ENCODE results near the gene LDAH.
A peak's percentile ranks its signal among the peaks of the same experiment; 100 is the strongest.

LDAH gene

GRCh38 chr2:20666005-20666303, 156.9 kb downstream of the LDAH start:
- no peak for DNase-seq

DNA sequence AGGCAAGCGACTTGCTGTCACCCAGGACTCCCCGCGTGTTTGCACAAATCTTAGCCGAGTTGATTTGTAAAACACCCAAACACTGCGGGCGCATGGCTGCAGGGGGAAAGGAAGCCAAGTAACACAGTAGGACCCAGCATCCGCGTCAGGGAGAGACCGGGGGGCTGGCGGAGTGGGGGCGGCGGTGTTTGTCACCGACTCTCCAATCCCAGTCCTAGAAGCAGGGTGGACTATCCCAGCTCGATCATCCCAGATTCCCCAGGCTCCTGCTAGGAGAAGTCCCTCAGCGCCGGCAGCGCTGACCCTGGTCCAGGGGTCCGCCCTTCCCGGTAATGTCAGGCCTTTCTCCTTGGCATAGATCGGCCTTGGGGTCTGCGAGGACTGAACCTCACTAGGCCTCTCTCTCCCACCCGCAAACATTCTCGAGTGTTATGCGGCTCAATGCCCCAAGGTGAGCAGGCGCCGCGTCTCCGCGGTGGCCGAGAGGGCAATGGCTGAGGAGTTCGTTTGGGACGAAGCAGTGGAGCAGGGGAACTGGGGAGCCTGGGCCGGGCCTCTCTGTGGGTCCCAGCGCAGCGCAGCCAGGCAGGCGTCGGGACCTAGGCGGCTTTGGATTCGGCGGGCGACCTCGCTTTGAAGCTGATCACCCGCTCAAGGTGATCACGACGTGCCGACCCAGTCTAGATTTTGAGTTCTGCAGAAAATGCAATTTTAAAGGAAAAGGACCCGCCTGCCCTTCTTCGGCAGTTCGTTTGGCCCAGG, 157.5 kb downstream of the LDAH start:
- DNase-seq = no peak

DNA sequence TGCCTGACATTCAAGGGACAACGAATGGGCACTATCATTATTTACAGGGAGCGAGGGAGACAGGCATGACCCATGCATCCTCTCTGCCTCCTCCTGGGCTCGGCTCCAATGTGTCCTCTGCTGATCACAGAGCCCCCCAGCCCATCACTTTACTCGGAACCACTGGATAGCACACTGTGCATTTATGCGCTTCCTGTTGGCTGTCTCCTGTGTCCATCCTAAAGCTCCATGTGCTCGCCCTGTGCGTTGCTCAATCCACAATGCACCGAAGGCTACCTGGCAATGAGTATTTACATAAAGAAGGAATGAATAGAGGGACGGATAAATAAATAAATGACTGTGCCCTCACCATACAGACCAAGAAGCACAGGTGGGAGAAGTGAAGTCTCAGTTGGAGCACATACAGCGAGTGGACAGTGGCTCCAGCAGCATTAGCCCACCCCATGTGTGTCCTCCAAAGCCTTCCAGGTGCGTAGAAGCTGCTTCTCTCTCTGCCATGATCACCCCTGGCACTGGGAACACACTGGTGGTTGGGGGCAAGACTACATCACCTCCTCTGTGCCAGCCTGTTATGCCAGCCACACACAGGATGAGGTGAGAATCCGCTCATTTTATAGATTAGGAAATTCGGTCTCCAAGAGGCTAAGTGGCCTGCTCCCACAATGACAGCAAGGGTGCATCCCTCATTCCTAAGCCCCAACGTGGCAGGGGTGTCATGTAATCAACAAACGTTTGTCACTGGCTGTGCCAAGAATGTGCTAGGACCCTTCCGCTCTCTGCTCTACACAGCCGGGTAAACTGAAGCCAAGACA, 158.3 kb downstream of the LDAH start:
- DNase-seq = no peak

- no peak for DNase-seq
These were observed 158.9 kb downstream of the LDAH start for GRCh38 chr2:20664071-20664390.

DNA sequence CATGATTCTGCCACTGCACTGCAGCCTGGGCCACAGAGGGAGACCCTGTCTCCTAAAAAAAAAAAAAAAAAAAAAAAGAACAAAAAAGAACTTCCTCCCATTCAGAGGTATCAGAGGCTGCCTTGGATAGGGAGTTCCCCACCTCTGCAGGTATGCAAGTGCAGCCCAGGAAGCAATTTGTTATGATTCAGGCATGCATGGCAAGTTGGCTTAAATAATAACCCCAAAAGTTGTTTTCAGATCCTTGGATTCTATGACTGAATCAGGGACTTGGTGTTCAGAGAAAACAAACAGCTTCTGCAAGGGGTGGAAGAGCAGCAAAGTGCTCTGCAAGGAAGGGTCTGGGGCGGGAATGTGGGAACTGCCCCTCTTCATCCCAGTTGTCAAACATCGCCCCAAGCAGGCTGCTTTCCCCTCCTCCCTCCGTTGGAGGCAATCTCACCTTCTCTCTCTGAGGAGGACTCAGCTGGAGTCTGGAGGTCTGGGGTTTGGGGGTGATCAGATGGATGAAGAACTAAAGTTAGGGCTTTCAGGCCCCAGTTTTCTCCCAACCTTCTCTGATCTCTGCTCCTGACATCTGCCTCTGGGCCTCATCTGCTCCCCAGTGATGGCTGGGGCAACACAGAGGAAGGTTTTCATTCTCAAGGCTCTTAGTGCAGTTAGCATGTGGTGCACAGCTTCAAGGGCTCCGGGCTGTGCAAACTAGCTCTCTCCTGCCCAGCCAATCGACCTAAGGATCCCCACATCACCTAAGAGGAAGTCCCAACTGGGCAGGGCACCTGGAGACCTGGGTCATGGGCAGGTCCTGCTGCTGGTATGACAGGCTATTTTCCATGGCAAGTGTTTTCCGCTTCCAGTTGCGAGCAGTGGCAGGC, 159.5 kb downstream of the LDAH start:
- no peak for DNase-seq

DNA sequence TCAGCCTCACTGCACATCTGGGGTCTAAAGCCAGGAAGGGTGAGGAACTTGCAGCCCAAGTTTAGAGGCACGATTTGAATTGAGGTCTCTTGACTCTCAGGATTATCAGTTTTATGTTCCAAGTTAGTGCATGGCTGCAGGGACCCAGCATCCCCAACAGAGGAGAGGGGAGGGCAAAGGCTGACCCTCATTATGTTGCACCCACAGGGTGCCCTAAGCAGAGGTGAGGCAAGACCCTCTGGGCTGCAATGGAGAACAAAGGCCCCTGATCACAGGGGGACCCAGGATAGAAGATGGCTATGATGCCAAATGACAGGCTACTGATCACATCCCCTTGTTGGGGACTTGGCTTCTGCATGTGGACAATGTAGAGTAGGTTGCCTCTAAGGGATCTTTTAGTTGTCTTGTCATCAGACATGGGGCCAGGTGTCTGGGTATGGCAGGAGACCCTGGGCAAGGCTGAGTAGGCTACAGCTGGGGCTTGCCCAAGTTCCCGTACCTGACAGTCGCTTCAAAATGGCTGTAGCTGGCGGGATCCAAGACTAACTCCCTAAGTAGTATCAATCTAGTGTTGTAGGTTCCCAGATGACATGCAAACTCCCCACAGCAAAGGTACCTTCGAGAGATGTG, 160.5 kb downstream of the LDAH start:
- DNase-seq = no peak

GRCh38 chr2:20661421-20662307, 161.2 kb downstream of the LDAH start:
- DNase-seq = peak; percentile 67

GRCh38 chr2:20660506-20661420, 162.1 kb downstream of the LDAH start:
- no peak for DNase-seq

DNA sequence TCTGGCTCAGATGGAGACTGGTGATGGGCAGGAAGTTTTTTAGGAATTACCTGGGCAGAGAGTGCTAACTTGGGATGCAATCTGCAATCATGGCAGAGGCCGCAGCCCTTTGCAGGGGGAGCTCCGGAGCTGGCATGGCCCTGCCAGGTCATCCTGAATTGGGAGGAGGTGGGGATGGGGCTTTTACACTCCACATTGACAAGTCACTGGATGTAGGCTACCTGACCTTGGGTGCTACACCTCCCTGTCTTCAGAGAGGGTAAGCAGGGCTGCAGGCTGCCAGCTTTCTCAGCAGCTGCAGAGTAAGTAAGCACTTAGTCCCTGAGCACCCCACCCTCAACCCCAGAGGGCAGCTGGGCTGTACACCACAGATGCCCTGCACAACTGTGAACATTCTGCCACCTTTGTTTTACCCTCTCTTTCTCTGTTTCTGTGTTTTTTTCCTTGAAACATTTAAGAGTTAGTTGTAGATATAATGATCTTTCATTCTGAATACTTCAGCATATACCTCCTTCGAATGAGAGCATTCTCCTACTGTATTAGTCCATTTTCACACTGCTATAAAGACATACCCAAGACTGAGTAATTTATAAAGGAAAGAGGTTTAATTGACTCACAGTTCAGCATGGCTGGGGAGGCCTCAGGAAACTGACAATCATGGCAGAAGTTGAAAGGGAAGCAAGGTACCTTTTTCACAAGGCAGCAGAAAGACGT, 165.2 kb downstream of the LDAH start:
- no peak for DNase-seq

DNA sequence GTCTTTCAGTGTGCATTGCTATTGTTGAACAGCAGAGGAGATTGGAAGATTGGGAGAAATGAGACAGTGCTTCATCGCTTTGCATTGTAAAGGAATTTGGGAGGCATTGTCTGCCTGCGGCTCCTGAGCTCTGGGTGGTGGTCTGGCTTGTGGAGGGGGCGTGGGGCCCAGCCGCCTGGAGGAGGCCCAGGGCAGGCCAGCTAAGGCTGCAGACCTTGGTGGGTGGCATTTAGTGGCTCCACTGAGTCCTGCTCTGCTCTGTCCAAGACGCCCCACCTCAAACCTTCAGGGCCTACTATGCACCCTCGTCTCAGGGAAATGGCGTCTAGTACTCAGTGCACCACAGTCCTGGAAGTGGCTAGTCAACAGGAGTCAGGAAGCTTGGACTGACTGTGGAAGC, 166.3 kb downstream of the LDAH start:
- DNase-seq = no peak

GRCh38 chr2:20654535-20654813, 168.4 kb downstream of the LDAH start:
- DNase-seq = no peak

DNA sequence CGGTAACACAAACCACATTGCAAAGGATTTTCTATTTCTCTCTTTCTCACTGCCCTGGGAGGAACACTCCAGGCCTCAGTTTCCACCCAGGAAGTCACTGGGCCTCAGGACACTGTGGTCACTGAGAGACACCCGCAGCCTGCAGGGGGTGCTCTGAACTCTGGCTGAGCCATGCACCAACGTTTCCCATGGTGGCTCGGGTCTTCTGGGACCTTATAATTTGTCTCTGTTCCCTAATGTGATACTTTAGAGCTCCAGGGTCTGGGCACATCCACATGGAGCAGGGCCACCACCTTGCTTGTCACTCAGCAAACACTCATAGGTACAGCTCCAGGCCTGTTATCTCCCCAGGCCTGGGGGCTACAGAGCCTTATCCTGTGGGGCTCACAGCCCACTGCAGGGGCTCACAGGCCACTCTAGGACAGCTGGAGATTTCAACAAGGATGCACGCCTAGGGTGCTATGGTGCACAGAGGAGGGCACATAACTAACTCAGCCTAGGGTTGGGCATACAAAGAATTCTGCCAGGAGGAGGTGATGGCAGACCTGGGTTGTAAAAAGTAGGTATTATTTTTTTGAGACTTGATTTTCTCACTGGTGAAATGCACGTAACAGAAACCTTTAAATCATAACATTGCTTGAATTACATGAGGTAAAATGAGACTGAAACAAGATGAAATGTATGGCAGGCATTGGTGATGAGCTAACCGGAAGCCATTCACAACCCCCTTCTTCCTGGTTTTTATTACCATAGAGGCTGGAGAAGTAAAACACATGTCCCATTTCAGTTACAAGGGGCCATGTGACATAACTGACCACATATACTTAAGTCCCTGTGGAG, 169.0 kb downstream of the LDAH start:
- DNase-seq = no peak

DNA sequence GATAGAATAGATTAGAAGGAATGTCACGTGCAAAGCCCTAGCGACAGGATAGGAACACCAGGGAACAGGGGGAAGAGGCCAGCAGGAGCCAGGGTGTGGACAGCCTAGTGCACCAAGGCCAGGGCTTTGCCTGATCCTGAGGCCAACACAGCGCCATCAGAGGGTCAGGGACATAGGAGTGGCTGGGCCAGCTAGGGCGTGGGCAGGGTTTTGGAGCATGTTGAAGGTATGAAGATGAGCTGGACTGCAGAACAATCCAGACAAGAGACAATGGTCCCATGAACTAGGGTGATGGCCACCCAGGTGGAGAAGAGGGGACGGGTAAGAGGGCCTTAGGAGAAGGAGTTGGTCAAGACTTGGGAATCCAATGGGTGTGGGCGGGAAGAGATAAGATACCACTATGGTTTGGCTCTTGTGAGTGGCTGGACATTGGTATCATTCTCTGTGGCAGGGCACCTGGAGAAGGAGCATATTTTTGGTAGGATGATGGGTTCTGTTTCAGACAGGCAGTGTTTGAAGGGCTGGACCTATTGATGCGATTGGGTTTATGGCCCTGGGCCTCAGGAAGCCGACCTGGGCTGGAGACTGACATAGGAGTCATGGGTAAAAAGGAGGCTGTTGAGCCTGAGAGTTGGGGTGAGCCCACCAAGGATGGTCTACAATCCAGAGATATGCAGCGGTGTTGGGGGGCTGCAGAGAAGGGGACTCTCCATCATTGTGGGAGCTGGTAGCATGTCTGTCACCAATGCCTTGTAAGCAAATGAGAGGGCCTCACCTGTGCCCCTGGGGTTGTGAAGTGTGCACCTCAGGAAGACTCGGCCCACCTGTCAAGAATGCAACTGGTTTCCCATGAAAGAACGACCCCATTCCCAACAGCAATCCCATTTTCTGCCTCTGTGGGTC, 170.0 kb downstream of the LDAH start:
- no peak for DNase-seq

DNA sequence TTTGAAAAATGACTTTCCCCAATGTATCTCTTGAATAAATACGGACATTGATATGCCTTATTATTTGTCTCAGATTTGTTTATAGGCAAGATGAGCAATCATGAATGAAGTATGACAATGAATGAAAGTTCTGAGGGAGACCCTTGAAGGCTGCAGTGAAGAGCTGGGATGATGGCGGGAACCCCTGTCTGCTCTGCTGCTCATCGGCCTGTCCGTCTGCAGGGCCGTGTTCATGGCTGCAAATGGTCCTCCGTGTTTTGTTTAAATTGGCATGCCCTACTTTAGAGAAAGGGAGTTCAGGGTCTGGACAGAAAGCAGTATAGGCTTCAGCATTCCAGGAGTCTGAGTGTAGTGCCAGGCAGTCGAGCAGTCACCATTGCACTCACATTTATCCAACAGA, 170.8 kb downstream of the LDAH start:
- DNase-seq = no peak

DNA sequence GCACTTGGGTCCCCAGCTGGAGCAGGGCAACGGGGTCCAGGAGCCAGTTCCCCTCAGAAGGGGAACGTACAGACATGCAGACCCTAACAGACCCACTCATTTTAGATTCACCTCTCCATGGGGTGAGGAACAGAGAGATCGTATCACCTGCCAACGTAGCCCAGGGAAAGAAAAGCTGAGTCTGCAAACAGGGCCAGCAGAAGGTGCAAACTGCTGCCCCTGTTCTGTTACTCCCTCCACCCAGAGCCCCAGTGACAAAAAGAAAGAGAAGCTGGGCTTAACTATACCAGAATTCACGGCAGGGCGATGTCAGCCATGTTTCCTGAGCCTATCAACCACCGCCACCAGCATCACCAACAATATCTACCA, 171.2 kb downstream of the LDAH start:
- no peak for DNase-seq

DNA sequence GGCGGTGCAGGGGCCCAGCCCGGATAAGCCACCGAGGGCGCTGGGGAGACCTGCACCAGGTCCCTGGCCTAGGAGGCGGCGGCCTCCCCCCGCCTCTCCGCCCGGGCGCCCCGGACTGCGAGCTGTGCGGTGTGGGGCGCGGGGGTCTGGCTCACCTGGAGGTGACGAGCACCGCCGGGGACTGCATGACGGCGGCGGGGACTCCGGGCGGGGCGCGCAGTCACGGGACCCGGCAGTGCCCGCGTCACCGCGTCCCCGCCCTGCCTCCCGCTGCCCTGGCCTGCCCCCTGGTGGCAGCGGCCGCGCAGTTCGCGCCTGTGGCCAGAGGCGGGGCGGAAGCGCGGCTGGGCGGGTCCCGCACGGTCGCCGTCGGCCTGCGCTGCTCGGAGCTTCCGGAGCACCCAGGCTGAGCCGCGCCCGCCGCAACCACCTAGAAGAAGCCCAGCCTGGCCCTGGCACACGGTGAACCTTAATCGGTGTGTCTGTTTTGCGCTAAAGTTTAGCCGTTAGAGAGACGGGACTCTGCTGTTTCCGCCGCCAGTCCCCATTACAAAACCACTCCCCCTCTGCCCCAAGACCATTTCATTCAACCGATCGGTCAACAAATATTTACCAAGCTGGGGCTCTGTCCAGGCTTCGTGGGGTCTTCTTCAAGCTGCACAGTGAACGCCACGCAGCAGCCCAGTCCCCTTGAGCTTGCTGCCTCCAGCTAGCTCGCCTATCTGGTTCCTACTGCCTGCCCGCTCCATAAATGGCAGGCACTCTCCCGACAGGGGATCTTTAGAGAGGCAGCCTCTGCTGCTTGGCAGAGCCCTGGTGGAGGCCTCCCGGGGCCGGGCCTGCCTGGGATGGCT, 171.8 kb downstream of the LDAH start, which contains the start of gene HS1BP3:
TSS of gene HS1BP3 (minus strand) at position 222 of the 854 bp plus-strand sequence. CDS start at position 187, 35 bp downstream.
- peak; percentile 91 for DNase-seq

GRCh38 chr2:20650393-20650876, 172.5 kb downstream of the LDAH start:
- DNase-seq = peak; percentile 52
